Stimulated activated CD8-positive, alpha-beta memory T cell treated with anti-CD3 and anti-CD28 coated beads, Interleukin-15, amount 100 ng/mL, for 1 hour (primary cell): ENCODE measurements around the gene MRPS22.
"Not testable (repeated sequence)": the region's sequence is repeated elsewhere in the genome, so short reads cannot be mapped to it uniquely, and the experiment has no call there.

Experiments
- DNase-seq: peaks from one replicate; pipeline ENCODE4 v3.0.0-alpha.2; 2020; ENCODE audit warnings: low read depth

MRPS22 gene

DNA sequence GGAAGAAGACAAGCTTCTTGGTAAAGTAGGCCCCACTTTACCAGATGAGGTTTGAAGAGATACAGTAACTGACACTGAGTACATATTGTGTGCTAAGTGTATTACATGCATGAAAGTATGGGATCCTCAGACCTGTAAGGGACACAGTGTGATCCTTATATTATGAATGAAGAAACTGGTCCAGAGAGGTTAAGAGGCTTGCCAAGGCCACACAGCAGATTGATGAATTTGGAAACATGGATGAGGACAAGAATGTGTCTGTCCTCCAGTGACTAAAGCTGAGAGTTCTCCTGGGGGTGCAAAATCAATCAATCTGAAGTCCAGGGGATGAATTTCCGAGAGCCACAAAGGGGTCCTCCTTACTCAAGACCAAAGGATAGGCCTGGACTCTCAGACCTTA is 31.4 kb upstream of the MRPS22 start:
- DNase-seq: no peak

DNA sequence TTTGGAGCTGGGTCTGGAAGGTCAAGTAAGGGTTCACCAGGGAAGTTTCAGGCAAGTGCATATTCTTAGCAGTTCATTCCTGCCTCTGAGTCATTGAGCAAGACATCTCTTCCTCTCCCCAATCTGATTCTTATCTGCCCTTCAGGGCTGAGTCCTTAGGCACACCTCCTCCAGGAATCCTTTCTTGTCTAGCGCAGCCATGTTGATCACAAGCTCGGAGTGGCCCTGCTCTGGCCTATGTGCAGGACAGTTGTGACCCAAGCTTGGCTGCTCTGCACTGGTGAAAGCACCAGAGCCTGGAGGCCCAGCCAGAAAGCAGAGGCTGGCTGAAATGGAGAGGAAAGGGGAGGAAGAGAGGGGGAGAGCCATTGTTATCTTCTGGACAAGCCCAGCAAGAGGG is 30.9 kb upstream of the MRPS22 start:
- DNase-seq: no peak

DNA sequence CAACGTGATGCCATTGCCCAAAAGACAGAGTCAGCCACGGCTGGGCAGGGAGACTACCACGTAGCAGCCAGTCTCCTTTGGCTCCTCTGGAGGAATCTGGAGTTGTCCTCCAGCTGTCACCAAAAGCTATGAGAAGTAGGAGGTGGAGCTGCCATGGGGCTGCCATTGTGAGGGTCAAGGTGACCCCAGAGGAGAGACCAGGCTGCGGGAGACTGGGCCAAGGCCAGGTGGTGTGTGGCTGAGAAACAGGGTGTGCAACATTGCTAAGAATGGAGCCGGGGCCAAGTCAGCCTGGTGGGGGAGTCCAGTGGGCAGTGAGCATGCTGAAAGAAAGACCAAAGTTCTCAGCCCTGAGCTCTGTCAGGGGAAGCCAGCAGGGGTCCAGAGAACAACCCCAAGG is 29.9 kb upstream of the MRPS22 start:
- no peak for DNase-seq

- no peak for DNase-seq
Measured at GRCh38 chr3:139317215-139317614, 26.6 kb upstream of the MRPS22 start.

- no peak for DNase-seq
Measured at GRCh38 chr3:139317660-139318430, 26.0 kb upstream of the MRPS22 start.

DNA sequence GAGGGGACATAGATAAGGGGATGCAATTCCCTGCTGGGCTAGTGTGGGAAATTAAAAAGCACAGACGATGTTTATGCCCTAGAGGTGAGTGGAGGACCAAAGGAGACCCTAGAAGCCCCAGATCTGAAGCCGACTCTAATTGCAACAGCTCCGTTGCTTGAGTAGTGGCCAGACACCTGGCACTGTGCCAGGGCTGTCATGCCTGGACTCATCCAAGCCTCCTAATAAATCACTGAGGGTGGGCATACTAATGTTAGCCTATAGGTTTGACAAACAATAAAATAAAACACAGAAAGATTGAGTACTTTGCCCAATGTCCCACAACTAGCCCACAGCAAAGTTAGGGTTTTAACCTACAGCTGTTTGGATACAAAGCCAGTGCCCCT is 25.4 kb upstream of the MRPS22 start:
- DNase-seq: no peak

- no peak for DNase-seq
Measured at GRCh38 chr3:139318826-139319225, 25.0 kb upstream of the MRPS22 start.

GRCh38 chr3:139319428-139320402 is 24.1 kb upstream of the MRPS22 start:
- DNase-seq: no peak

GRCh38 chr3:139320551-139321309 is 23.1 kb upstream of the MRPS22 start:
- DNase-seq: no peak

- no peak for DNase-seq
Measured at GRCh38 chr3:139322346-139322745, 21.5 kb upstream of the MRPS22 start.

DNA sequence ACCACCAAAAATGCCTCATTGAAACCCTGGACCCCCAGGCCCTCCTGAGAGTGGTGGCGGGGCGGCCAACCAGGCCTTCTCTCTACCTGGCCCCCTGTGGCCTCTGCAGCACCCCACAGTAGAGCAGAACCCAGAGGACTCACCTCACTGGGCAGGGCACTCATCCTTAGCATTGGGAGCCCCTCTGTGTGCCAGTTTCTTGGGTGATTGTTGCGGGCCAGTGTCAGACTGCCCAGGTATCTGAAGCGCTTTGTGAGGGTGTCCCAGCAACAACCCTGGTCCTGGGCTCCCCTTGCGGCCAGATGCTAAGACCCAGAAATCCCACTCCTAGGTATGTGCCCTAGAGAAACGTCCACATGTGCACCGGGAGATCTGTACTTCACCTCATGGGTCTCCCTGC is 20.7 kb upstream of the MRPS22 start:
- no peak for DNase-seq

DNA sequence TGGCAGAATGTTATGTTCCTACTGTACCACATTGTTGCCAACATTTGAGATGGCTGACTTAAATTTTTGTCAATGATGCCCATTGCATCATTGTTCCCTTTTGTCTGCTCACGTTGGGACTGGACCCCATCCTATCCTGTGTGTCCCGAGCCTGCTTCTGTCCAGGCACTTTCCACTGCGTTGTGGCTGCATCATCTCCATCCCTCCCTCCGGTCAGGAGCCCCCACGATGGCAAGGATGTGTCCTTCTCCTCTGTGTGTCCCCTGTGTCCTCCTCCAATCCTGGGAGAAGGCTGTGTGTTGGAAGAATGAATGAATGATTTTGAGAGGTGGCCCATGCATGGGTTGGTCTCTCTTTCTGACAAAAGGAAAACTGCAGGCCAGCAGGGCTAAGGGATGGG is 19.4 kb upstream of the MRPS22 start:
- no peak for DNase-seq

DNA sequence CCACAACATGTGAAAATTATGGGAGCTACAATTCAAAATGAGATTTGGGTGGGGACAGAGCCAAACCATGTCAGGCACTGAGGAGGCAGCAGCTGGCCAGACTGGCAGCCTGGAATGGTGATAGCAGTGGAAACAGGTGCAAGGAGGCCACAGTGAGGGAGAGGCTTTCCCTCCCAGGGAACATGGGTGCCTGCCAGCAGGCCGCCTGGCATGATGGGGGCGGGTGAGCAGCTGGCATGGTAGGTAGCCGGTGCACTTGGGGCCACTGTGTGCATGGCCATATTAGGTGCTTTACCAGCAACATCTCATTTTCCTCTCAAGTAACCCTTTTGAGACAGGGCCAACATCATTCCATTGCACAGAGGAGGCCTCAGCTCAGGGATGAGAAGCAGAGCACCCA is 18.3 kb upstream of the MRPS22 start:
- no peak for DNase-seq

DNA sequence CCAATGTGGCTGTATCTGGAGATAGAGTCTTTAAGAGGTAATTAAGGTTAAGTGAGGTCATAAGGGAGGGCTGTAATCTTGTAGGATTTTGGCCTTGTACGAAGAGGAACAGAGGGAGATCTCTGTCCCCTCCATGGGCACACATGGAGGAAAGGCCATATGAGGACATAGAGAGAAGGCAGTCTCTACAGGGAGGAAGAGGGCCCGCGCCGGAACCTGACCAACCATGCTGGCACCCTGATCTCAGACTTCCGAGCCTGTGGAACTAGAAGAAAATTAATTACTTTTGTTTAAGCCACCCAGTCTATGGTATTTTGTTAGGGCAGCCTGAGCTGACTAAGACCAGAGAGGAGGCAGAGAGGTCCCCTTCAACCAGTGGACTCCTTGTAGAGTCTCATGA is 17.7 kb upstream of the MRPS22 start:
- DNase-seq: no peak

DNA sequence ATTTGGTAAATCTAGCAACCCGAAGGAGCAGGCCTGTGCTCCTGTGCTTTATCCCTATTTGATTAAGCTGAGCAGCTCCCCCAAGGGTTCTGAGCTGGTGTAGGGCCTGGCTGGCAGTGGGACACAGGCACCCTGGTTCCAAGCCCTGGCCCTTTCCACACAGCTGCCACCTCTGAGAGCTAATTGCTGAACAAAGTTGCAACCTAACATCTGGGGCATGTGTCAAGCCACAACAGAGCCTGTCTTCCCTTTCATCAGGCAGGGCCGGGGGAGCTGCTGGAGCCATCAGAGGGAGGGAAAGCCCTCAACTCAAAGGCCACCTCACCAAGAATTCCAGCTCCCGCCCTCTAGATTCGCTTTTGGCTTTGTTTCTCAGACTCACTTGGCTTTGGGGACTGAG is 17.1 kb upstream of the MRPS22 start:
- no peak for DNase-seq

DNA sequence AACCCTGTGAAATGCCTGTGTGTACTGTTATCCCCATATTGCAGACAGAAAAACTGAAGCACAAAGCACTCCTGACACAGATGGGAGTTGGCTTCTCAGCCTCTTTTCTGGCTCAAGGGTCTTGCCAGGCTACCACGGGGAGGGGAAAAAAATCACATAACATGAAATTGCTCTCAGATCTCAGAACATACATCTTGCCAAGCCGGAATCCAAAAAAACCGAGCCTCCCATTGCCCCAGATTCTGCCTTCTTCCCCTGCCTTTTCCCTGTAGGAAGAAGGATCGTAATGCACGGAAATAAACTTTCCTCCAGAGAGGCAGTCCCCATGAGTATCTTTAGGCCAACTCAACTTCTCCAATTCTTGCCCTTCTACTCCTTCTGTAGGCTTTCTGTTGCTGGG is 16.6 kb upstream of the MRPS22 start:
- DNase-seq: no peak

DNA sequence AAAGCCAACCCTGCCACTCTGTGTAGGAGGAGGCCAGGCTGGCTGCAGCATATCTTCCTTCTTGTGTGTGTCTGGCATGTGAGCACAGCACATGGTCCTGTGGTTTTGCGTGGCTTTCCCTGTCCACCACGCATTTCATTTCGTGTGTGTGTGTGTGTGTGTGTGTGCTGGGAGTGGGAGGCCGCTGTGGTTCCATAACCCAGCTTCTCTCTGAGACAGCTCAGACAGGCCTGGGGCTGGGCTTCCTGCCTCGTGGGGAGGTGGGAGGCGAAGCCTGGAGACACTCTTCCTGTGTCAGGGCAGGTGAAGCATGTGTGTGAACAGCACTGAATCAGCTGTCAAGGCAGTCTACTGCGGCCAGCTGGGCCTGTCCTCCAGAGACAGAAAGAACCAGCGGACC is 16.0 kb upstream of the MRPS22 start:
- no peak for DNase-seq

- no peak for DNase-seq
Measured at GRCh38 chr3:139328356-139328755, 15.5 kb upstream of the MRPS22 start.

GRCh38 chr3:139329364-139329850 is 14.4 kb upstream of the MRPS22 start:
- peak; percentile 79 for DNase-seq

- no peak for DNase-seq
Measured at GRCh38 chr3:139332092-139332491, 11.7 kb upstream of the MRPS22 start.

DNA sequence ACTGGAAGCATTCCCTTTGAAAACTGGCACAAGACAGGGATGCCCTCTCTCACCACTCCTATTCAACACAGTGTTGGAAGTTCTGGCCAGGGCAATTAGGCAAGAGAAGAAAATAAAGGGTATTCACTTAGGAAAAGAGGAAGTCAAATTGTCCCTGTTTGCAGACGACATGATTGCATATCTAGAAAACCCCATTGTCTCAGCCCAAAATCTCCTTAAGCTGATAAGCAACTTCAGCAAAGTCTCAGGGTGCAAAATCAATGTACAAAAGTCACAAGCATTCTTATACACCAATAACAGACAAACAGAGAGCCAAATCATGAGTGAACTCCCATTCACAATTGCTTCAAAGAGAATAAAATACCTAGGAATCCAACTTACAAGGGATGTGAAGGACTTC is 9.1 kb upstream of the MRPS22 start:
- DNase-seq: not testable (repeated sequence)

DNA sequence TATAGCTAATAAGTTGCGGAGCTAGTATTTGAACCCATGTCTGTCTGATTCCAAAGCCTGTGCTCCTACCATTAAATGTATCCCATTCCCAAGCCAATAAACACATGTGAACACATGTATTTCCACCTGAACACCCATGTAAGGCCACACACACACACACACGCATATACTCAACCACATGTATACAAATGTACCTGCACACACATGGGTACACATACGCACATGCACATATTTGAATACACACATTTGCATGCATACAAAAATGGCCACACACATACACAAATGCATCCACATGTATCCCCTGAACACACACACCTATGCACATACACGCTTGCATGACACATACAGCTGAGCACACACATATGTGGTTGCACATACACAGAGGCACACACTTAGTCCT is 5.4 kb upstream of the MRPS22 start:
- DNase-seq: no peak
